Medulla oblongata (tissue), 1 donor: ENCODE data around the gene GALNT7.

Experiments used
- DNase-seq: peaks from one replicate; pipeline ENCODE4 v3.0.0-alpha.2; 2015; ENCODE audit errors: extremely low spot score

GALNT7 gene

GRCh38 chr4:173236301-173236700 is 67.7 kb downstream of the GALNT7 start:
- DNase-seq = no peak

- no peak for DNase-seq
These were observed 68.5 kb downstream of the GALNT7 start for GRCh38 chr4:173237152-173237551.

- DNase-seq = no peak
These were observed 69.2 kb downstream of the GALNT7 start for GRCh38 chr4:173237762-173238161.

- DNase-seq = no peak
These were observed 72.1 kb downstream of the GALNT7 start for GRCh38 chr4:173240696-173241095.

- no peak for DNase-seq
These were observed 74.0 kb downstream of the GALNT7 start for GRCh38 chr4:173242466-173243250.

- DNase-seq = no peak
These were observed 74.7 kb downstream of the GALNT7 start for GRCh38 chr4:173243321-173243720.

- no peak for DNase-seq
These were observed 75.5 kb downstream of the GALNT7 start for GRCh38 chr4:173243917-173244658.

- no peak for DNase-seq
These were observed 77.3 kb downstream of the GALNT7 start for GRCh38 chr4:173245952-173246351.

- DNase-seq = no peak
These were observed 78.1 kb downstream of the GALNT7 start for GRCh38 chr4:173246719-173247118.

- DNase-seq = no peak
These were observed 78.7 kb downstream of the GALNT7 start for GRCh38 chr4:173247321-173247720.

- DNase-seq = no peak
These were observed 80.1 kb downstream of the GALNT7 start for GRCh38 chr4:173248690-173249089.

GRCh38 chr4:173252024-173252935 is 83.7 kb downstream of the GALNT7 start:
- DNase-seq = peak; percentile 61

GRCh38 chr4:173253561-173253960 is 85.0 kb downstream of the GALNT7 start:
- DNase-seq = no peak

GRCh38 chr4:173254646-173255045 is 86.0 kb downstream of the GALNT7 start:
- no peak for DNase-seq

GRCh38 chr4:173256825-173257224 is 88.2 kb downstream of the GALNT7 start:
- DNase-seq = no peak

GRCh38 chr4:173257732-173258717 is 89.4 kb downstream of the GALNT7 start:
- peak; percentile 90 for DNase-seq

- no peak for DNase-seq
These were observed 90.3 kb downstream of the GALNT7 start for GRCh38 chr4:173258866-173259265.

- no peak for DNase-seq
These were observed 90.7 kb downstream of the GALNT7 start for GRCh38 chr4:173259310-173259709.

GRCh38 chr4:173261052-173261451 is 92.4 kb downstream of the GALNT7 start:
- DNase-seq = no peak

GRCh38 chr4:173262375-173262774 is 93.8 kb downstream of the GALNT7 start:
- DNase-seq = no peak

GRCh38 chr4:173264245-173264644 is 95.6 kb downstream of the GALNT7 start:
- DNase-seq = no peak
